Activated CD4-positive, alpha-beta T cell treated with anti-CD3 and anti-CD28 coated beads, Interleukin-2, amount 10 ng/mL, durations not matched to agents 7 days and 5 days (primary cell): ENCODE measurements around the gene MADD. TPM values are rescaled to one million over a fixed set of nuclear protein-coding genes. Genes with fewer than 3 reads are reported as not detected.

Experiments used
- CTCF ChIA-PET: fragments of 350-600 bp; sonication (Branson Sonifier 250); formaldehyde crosslinking; loops from one replicate; lab custom pipeline; 2021; ENCODE audit warnings: antibody characterized with exemption; lab: Charles Lee
- POLR2A ChIA-PET: fragments of 350-600 bp; sonication (Branson Sonifier 250); formaldehyde crosslinking; loops from one replicate; lab custom pipeline; 2021; ENCODE audit warnings: antibody characterized with exemption; lab: Charles Lee
- DNase-seq: peaks from one replicate; pipeline ENCODE4 v3.0.0-alpha.2; 2020
- H3K27ac Mint-ChIP-seq: one replicate; pipeline ENCODE4 v1.8.0; 2021; ENCODE audit warnings: mild to moderate bottlenecking, moderate library complexity, mixed read lengths
- H3K27me3 Mint-ChIP-seq: one replicate; pipeline ENCODE4 v1.8.0; 2021; ENCODE audit warnings: mixed read lengths
- H3K36me3 Mint-ChIP-seq: one replicate; pipeline ENCODE4 v1.8.0; 2021; ENCODE audit warnings: low read depth, mixed read lengths
- H3K4me1 Mint-ChIP-seq: one replicate; pipeline ENCODE4 v1.8.0; 2021; ENCODE audit warnings: mixed read lengths
- H3K4me3 Mint-ChIP-seq: one replicate; pipeline ENCODE4 v1.8.0; 2021; ENCODE audit warnings: mild to moderate bottlenecking, moderate library complexity, mixed read lengths
- H3K9me3 Mint-ChIP-seq: one replicate; pipeline ENCODE4 v1.8.0; 2021; ENCODE audit warnings: mixed read lengths
- total RNA-seq, 2 experiments: library from RNA; stranded (reverse); gene quantifications; one replicate each; pipeline ENCODE4 v1.2.3, GENCODE V29; 2021

The MADD gene
- total RNA-seq, 2 experiments from 2014 or later = 93.3 to 95.1 TPM

DNA sequence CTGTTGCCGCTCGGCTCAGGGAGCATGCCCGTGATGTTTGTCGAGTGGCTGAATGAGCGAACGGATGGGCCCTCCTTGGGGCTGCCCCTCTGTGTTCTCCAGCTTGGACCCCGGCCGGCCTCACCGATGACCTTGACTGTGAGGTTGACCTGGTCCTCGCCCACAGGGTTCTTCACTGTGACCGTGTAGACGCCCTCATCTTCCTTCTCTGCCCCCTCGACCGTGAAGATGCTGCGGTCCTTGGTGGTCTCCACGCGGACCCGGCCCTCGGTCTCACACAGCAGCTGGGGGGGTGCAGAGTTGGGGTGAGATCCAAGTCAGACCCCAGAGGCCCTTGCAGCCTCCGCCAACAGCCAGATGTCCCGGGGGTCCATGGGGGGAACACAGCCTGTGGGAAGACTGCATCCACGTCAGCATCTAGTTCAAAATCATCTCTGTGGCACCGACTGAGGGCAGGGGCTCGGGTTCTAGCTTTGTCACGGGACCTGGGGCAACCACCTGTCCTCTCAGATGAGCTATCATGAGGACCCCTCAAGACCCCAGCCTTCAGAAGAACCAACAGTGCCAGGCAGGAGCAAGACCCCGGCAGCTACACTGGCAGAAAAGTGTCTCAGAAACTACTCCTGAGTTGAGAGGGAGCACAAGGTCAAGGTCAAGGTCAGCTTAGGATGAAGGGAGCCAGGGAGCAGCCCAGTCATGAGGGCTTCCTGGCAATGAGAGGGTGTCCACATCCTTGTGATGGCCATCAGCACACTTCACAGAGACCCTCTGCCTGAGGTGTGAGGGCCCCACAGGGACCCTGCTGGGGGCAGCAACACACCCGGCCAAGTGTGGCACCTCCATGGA, 68.7 kb downstream of the MADD start:
- no peak for DNase-seq
- Mint-ChIP-seq H3K27me3 (no peaks in the 10 kb centered on the region), H3K4me3 (no peak overlapping the region), H3K4me1 (no peaks in the 10 kb centered on the region), H3K36me3 (no peaks in the 10 kb centered on the region), H3K9me3 (no peaks in the 10 kb centered on the region), H3K27ac (no peak overlapping the region)
- POLR2A ChIA-PET = no interaction called here
- CTCF ChIA-PET = interaction anchor here (0.8 to 1.4 kb wide), 2 partner anchors 18 to 33 kb away, joined by 3 to 4 read pairs; no protein-coding TSS in a partner anchor

DNA sequence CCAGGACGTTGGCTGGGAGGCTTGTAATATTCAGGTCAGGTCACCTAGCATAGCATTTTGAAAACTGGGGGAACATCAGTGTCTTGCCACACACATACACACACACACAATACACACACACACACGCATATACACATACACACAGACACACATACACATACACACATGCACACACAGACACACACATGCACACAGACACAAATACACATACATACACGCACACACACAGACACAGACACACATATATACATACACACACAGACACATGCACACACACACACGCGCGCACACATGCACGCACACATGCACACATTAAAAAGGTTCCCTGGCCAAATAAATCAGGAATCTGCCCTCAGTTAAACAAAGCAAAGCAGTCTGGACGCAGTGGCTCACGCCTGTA, 70.1 kb downstream of the MADD start:
- Mint-ChIP-seq H3K36me3 (no peaks in the 10 kb centered on the region), H3K4me1 (no peaks in the 10 kb centered on the region), H3K27ac (no peak overlapping the region), H3K9me3 (no peaks in the 10 kb centered on the region), H3K27me3 (no peaks in the 10 kb centered on the region), H3K4me3 (no peak overlapping the region)
- ChIA-PET POLR2A (no interaction called here), CTCF (no interaction called here)
- no peak for DNase-seq

DNA sequence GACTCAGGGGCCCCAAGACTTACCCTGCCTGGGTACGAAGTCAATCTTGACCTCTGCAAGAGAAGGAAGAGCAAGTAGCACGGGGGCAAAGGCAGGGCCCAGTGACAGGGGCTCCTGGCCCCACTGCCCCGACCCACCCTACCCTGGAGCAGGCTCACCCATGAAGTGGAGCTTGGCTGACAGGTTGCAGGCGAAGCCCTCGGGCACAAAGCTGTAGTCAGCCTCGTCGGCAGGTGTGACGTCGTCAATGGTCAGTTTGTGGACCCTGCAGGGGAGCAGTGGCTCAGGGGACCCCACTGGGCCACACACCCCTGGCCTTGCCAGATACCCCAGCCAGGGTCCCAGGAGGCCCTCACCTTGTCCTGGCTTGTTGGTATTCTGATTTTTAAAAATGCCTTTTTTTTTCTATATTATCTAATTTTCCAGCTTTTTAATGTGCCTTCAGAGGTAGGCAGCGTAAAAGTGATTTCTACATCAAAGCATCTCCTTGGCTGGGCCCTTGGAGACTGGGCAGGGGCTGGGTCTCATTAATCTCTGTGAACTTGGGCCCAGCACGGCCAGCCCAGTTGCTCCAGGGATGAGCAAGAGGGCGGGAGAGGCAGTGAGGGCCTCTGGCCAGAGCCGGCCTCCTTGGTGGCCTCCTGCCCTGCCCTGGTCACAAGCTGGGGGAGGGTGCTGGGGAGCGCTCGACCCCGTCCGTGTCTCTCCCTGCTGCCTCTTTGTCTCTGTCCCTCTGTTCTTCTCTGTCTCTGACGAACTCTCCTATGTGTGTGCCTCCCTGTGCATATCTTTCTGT, 71.2 kb downstream of the MADD start:
- no peak for DNase-seq
- H3K4me1 Mint-ChIP-seq = no peaks in the 10 kb centered on the region

DNA sequence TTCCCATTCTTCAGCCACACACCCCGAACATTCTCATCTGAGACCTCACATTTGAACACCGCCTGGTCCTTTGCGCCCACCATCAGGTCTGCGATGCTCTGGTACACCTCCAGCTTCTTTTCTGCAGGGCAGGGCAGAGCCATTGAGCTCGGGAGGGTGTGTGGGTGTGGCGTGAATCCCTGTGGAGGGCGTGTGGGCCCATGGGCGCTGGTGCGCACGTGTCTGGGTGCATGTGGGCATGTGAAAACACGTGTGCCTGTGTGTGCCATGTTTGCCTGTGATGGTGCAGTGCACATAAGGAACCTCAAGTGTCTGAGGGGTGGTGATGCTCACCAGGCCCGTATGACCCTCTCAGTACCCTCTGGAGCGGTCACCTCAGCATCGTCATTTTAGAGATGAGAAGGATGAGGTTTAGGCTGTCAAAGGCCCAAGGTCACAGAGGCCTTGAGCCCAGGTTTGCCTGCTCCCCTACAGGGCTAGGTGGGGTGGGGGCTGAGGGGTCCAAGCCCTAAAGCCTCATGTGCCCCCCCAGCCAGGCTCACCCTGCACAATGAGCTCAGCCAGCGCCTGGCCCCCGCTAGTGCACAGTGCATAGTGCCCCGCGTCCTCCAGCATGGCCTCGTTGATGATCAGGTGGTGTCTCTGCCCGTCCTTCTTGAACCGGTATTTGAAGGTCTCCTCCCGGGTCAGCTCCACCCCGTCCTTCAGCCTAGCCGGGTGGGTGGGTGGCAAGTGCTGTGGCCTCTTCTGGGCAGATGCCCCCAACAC, 72.3 kb downstream of the MADD start:
- no peak overlapping the region for H3K4me3 Mint-ChIP-seq
- H3K9me3 Mint-ChIP-seq = no peaks in the 10 kb centered on the region
- H3K27ac Mint-ChIP-seq = no peak overlapping the region
- no peaks in the 10 kb centered on the region for H3K4me1 Mint-ChIP-seq
- ChIA-PET CTCF (interaction anchor here (0.8 kb wide), 1 partner anchor 112 kb away, joined by 3 read pairs; no protein-coding TSS in a partner anchor), POLR2A (no interaction called here)
- no peaks in the 10 kb centered on the region for H3K36me3 Mint-ChIP-seq
- H3K27me3 Mint-ChIP-seq = no peaks in the 10 kb centered on the region
- DNase-seq = no peak

More for the DNA sequence above, 71.2 kb downstream of the MADD start:
- H3K9me3 Mint-ChIP-seq = no peaks in the 10 kb centered on the region
- ChIA-PET POLR2A (no interaction called here), CTCF (no interaction called here)
- no peaks in the 10 kb centered on the region for H3K27me3 Mint-ChIP-seq
- no peak overlapping the region for H3K27ac Mint-ChIP-seq
- H3K4me3 Mint-ChIP-seq = no peak overlapping the region
- H3K36me3 Mint-ChIP-seq = no peaks in the 10 kb centered on the region

DNA sequence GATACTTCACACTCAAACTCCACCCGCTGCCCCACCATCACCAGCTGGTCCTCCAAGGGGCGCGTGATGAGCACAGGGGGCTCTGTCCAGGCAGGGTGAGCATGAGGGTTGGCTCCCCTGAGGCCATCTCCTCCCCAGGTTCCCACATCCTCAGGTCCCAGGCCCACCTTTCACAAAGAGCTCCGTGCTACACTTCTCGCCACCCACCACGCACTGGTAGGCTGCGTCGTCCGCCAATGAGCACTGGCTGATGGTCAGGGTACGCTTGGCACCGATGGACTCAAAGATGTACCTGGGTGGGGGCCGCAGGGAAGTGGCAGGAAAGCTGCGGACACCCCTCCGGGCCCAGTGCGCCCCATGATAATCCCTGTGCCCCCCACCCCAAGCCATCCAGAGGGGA, 72.9 kb downstream of the MADD start:
- Mint-ChIP-seq H3K4me1 (no peaks in the 10 kb centered on the region), H3K36me3 (no peaks in the 10 kb centered on the region), H3K4me3 (no peak overlapping the region), H3K27me3 (no peaks in the 10 kb centered on the region), H3K27ac (no peak overlapping the region), H3K9me3 (no peaks in the 10 kb centered on the region)
- POLR2A ChIA-PET = no interaction called here
- no peak for DNase-seq
- CTCF ChIA-PET = interaction anchor here (0.8 kb wide), 1 partner anchor 112 kb away, joined by 3 read pairs; no protein-coding TSS in a partner anchor

DNA sequence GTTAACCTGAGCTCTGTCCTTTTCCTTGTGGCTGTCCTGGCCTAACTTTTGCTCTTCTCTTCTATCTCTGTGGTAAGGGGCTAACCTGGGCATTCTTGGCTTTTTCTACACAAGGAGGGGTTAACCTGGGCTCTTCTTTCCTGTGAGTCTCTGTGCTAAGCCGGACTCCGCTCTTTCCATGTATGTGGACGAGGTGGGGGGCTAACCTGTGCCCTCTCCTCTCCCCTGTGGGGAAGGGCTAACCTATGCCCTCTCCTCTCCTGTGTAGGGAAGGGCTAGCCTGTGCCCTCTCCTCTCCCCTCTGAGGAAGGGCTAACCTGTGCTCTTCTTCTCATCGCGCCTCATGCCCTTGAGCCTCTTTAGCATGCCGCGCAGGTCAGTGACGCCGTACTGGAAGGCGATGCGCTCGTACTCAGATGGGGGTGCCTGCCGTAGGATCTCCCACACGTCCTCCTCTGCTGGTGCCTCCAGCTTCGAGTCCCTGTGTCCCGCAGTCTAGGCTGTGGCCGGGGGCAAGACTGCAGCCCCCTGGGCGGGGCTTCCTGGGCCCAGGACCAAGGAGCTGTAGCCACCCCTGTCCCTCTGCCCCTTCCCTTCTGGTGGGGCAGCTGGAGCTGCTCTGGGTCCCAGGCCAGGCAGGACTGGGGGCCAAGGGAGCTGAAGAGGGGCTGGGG, 76.1 kb downstream of the MADD start:
- no peak for DNase-seq
- no peaks in the 10 kb centered on the region for H3K4me1 Mint-ChIP-seq
- H3K27ac Mint-ChIP-seq = no peak overlapping the region
- no peaks in the 10 kb centered on the region for H3K36me3 Mint-ChIP-seq
- H3K9me3 Mint-ChIP-seq = no peaks in the 10 kb centered on the region
- ChIA-PET POLR2A (no interaction called here), CTCF (interaction anchor here (0.6 to 1.0 kb wide), 2 partner anchors 16 to 278 kb away, joined by 4 read pairs; no protein-coding TSS in a partner anchor)
- no peak overlapping the region for H3K4me3 Mint-ChIP-seq
- no peaks in the 10 kb centered on the region for H3K27me3 Mint-ChIP-seq

DNA sequence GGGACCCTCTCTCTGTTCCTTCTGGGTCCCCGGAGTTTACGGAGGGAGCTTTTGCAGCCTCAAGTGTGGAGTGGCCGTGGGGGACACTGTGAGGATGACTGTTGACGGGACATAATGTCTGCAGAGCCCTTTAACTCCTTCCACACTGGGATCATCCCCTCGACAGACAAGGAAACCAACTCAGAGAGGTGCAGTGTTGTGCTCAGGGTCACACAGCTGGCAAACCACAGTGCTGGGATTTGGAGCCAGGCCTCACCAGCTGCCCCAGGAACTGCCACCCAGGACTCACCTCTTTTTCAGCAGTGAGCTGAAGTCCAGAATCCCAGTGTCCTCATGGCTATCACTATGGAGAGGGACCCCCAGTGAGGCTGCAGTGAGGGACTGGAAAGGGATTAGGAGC, 77.2 kb downstream of the MADD start:
- no peaks in the 10 kb centered on the region for H3K36me3 Mint-ChIP-seq
- no peaks in the 10 kb centered on the region for H3K4me1 Mint-ChIP-seq
- ChIA-PET CTCF (interaction anchor here (0.7 kb wide), 1 partner anchor 8 kb away, joined by 3 read pairs; no protein-coding TSS in a partner anchor), POLR2A (no interaction called here)
- H3K9me3 Mint-ChIP-seq = no peaks in the 10 kb centered on the region
- no peaks in the 10 kb centered on the region for H3K27me3 Mint-ChIP-seq
- no peak overlapping the region for H3K27ac Mint-ChIP-seq
- H3K4me3 Mint-ChIP-seq = no peak overlapping the region
- no peak for DNase-seq

DNA sequence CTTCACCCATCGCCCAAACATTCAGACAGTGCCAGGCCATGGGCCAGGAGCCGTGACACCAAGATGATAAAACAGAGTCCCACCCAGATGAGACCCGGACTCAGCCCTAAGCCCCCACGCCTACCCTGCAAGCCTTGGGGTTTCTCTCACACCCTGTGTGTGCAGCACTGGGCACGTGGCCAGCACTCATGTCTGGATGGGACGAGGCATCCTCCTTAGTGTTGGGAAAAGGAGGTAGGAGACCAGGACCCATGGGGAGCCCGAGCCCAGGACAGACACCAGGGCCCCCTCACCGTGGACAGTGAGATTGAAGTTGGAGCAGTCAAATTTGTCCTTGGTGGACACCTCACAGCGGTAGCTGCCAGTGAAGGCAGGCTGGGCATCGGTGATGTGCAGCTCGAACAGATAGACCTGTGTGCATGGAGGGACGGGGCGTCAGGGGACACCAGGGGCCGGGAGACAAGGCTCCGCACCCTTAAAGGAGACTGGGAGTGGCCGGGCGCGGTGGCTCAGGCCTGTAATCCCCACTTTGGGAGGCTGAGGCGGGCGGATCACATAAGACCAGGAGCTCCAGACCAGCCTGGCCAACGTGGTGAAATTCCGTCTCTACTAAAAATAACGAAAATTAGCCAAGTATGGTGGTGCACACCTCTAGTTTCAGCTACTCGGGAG, 78.3 kb downstream of the MADD start:
- H3K36me3 Mint-ChIP-seq = no peaks in the 10 kb centered on the region
- no peak for DNase-seq
- CTCF ChIA-PET = interaction anchor here (0.6 kb wide), 1 partner anchor 624 kb away, joined by 4 read pairs; no protein-coding TSS in a partner anchor
- no peaks in the 10 kb centered on the region for H3K27me3 Mint-ChIP-seq
- H3K9me3 Mint-ChIP-seq = no peaks in the 10 kb centered on the region
- H3K27ac Mint-ChIP-seq = no peak overlapping the region
- no peaks in the 10 kb centered on the region for H3K4me1 Mint-ChIP-seq
- POLR2A ChIA-PET = no interaction called here
- no peak overlapping the region for H3K4me3 Mint-ChIP-seq

DNA sequence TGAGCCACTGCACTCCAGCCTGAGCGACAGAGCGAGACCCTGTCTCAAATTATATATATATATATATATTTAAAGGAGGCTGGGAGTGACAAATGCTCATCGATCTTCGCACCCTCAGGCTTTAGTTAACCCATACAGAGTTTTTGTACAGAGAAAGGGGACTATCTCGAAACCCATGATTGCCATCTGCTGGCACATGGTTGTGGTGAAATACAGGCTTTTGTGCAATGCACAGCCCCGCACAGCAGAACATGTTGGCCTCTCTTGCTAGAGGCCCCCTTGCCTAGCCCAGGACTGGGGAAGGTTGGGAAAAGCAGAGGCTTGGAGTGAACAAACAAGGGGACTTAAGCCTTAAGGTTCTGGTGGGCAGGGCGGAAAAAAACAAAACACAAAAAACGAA, 78.9 kb downstream of the MADD start:
- CTCF ChIA-PET = interaction anchor here (0.6 to 2.5 kb wide), 2 partner anchors 11 to 623 kb away, joined by 4 to 6 read pairs; no protein-coding TSS in a partner anchor
- no peaks in the 10 kb centered on the region for H3K9me3 Mint-ChIP-seq
- no peaks in the 10 kb centered on the region for H3K4me1 Mint-ChIP-seq
- peak; percentile 41 for DNase-seq
- POLR2A ChIA-PET = no interaction called here
- no peak overlapping the region for H3K4me3 Mint-ChIP-seq
- no peaks in the 10 kb centered on the region for H3K36me3 Mint-ChIP-seq
- H3K27me3 Mint-ChIP-seq = no peaks in the 10 kb centered on the region
- no peak overlapping the region for H3K27ac Mint-ChIP-seq

DNA sequence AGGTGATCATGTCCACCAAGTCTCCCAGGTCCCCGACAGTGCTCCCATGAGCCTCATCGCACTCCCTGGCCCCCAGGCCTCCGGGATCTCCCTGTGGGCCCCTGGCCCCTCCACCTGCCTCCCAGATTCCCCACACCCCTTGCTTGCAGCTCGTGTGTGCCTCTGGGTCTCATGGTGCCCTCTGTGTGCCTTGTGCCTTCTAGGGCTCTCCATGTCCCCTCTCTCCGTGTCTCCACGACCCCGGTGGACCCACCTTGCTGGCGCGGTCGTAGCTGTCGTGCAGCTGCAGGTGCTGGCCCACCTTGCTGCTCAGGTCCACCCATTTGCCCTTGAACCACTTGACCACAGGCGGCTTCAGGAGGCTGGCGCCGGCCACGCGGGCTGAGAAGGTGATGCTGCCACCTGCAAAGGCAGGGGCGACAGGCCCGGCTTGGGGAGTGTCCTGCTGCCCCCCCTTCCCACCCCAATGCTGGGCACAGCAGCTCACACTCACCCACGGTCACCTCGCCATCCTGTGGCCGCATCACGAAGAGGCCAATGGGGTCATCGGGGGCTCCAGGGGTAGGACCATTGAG, 79.7 kb downstream of the MADD start:
- ChIA-PET POLR2A (interaction anchor here (0.6 kb wide), 1 partner anchor 61 kb away, joined by 3 read pairs; no protein-coding TSS in a partner anchor), CTCF (interaction anchor here (0.5 to 2.5 kb wide), 6 partner anchors 10 to 738 kb away, joined by 3 to 10 read pairs (median 4); no protein-coding TSS in a partner anchor)
- Mint-ChIP-seq H3K4me1 (no peaks in the 10 kb centered on the region), H3K4me3 (no peak overlapping the region), H3K36me3 (no peaks in the 10 kb centered on the region), H3K27ac (no peak overlapping the region), H3K27me3 (no peaks in the 10 kb centered on the region), H3K9me3 (no peaks in the 10 kb centered on the region)
- no peak for DNase-seq

DNA sequence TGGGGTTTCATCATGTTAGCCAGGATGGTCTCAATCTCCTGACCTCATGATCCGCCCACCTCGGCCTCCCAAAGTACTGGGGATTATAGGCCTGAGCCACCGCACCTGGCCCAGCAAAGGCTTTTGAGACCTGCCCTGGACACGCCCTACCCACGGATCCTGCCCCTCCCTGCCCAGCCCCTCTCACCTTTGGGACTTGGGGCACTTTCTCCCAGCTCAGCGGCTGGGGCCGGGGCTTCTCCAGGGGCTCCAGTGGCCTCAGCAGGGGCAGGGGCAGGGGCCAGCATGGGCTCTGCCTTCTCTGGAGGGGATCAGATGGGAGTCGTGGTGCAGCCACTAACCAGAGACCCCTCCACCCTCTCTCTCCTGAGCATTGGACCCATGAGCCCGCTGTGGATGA, 80.4 kb downstream of the MADD start:
- H3K4me1 Mint-ChIP-seq = no peaks in the 10 kb centered on the region
- no peak overlapping the region for H3K4me3 Mint-ChIP-seq
- POLR2A ChIA-PET = interaction anchor here (0.6 kb wide), 1 partner anchor 61 kb away, joined by 3 read pairs; no protein-coding TSS in a partner anchor
- no peak for DNase-seq
- H3K27ac Mint-ChIP-seq = no peak overlapping the region
- H3K9me3 Mint-ChIP-seq = no peaks in the 10 kb centered on the region
- CTCF ChIA-PET = interaction anchor here (0.9 to 2.5 kb wide), 4 partner anchors 9 to 30 kb away, joined by 3 to 10 read pairs (median 5); no protein-coding TSS in a partner anchor
- H3K36me3 Mint-ChIP-seq = no peaks in the 10 kb centered on the region
- H3K27me3 Mint-ChIP-seq = no peaks in the 10 kb centered on the region
